LNCAP (cell line): Measurements from ENCODE around the gene ELMO2.

Source experiments
- CTCF ChIP-seq: fragments of 450-650 bp; IDR thresholded peaks from 2 replicates; pipeline ENCODE4 v1.5.1; 2017; ENCODE audit warnings: mild to moderate bottlenecking

Gene ELMO2

GRCh38 chr20:46394872-46395760, 11.3 kb downstream of the ELMO2 start:
- no peak for TF ChIP-seq CTCF

GRCh38 chr20:46393967-46394366, 12.4 kb downstream of the ELMO2 start:
- TF ChIP-seq CTCF = no peak

GRCh38 chr20:46388937-46389336, 17.5 kb downstream of the ELMO2 start:
- TF ChIP-seq CTCF = no peak

- no peak for TF ChIP-seq CTCF
Observed at GRCh38 chr20:46388201-46388836, 18.1 kb downstream of the ELMO2 start.

GRCh38 chr20:46378412-46379009, 27.9 kb downstream of the ELMO2 start:
- TF ChIP-seq CTCF = no peak

GRCh38 chr20:46377518-46377917, 28.9 kb downstream of the ELMO2 start:
- no peak for TF ChIP-seq CTCF

GRCh38 chr20:46376196-46376785, 30.1 kb downstream of the ELMO2 start:
- TF ChIP-seq CTCF = no peak
